ENCODE data around the gene GLDC.

GRCh38 chr9:6488395-6488794 is 157.1 kb downstream of the GLDC start:
- TF ChIP-seq EZH2phosphoT487 (IDR thresholded peaks at IDR 0.05; ENCODE audit: borderline replicate concordance, low read depth, low read length) (no peak), CTCF (conservative IDR thresholded peaks at IDR 0.05; ENCODE audit: low read length) (no peak; the same call in 1 of the 2 replicates)

Measured in OCI-LY7 (cell line).